LNCAP (cell line): Measurements from ENCODE around the gene SELENOH.

Source experiments
- CTCF ChIP-seq: fragments of 450-650 bp; IDR thresholded peaks from 2 replicates; pipeline ENCODE4 v1.5.1; 2017; ENCODE audit warnings: mild to moderate bottlenecking

Gene SELENOH

GRCh38 chr11:57752954-57753353 lies 11.7 kb downstream of the SELENOH start:
- no peak for TF ChIP-seq CTCF

GRCh38 chr11:57758174-57758573 lies 16.9 kb downstream of the SELENOH start:
- no peak for TF ChIP-seq CTCF

- no peak for TF ChIP-seq CTCF
Measured at GRCh38 chr11:57761301-57762234, 20.3 kb downstream of the SELENOH start, which contains the start of gene CTNND1. CTNND1 (plus strand) TSS chr11:57761802; CDS start chr11:57791479, 29,677 bp downstream.

GRCh38 chr11:57762235-57762861 lies 21.1 kb downstream of the SELENOH start:
- no peak for TF ChIP-seq CTCF

GRCh38 chr11:57763568-57763967 lies 22.3 kb downstream of the SELENOH start:
- no peak for TF ChIP-seq CTCF

GRCh38 chr11:57764021-57764420 lies 22.7 kb downstream of the SELENOH start:
- TF ChIP-seq CTCF, result no peak

- no peak for TF ChIP-seq CTCF
Measured at GRCh38 chr11:57764566-57764965, 23.3 kb downstream of the SELENOH start.
